ENCODE measurements around the gene GPER1.

Gene GPER1

GRCh38 chr7:1091644-1092027 is 3.7 kb downstream of the GPER1 start:
- no peak for DNase-seq

GRCh38 chr7:1092161-1092632 is 4.3 kb downstream of the GPER1 start:
- no peak for DNase-seq

- DNase-seq: no peak
Measured at GRCh38 chr7:1092806-1093501, 5.0 kb downstream of the GPER1 start.

GRCh38 chr7:1093502-1093843 is 5.6 kb downstream of the GPER1 start:
- DNase-seq: no peak

GRCh38 chr7:1093916-1094508 is 6.1 kb downstream of the GPER1 start:
- no peak for DNase-seq

- no peak for DNase-seq
Measured at GRCh38 chr7:1094870-1095269, 7.0 kb downstream of the GPER1 start.

- DNase-seq: no peak
Measured at GRCh38 chr7:1095621-1096155, 7.8 kb downstream of the GPER1 start.

GRCh38 chr7:1096156-1097119 is 8.5 kb downstream of the GPER1 start:
- no peak for DNase-seq

GRCh38 chr7:1097120-1097504 is 9.2 kb downstream of the GPER1 start:
- DNase-seq: no peak

GRCh38 chr7:1098243-1099153 is 10.6 kb downstream of the GPER1 start:
- DNase-seq: no peak

- no peak for DNase-seq
Measured at GRCh38 chr7:1099154-1099542, 11.2 kb downstream of the GPER1 start.

GRCh38 chr7:1099637-1100036 is 11.7 kb downstream of the GPER1 start:
- DNase-seq: no peak

- no peak for DNase-seq
Measured at GRCh38 chr7:1100386-1100785, 12.5 kb downstream of the GPER1 start.

- no peak for DNase-seq
Measured at GRCh38 chr7:1100834-1101562, 13.1 kb downstream of the GPER1 start.

GRCh38 chr7:1101563-1102431 is 13.9 kb downstream of the GPER1 start:
- no peak for DNase-seq

- peak; percentile 82 for DNase-seq
Measured at GRCh38 chr7:1103009-1103788, 15.3 kb downstream of the GPER1 start.

GRCh38 chr7:1103789-1104515 is 16.0 kb downstream of the GPER1 start:
- no peak for DNase-seq

GRCh38 chr7:1104516-1105179 is 16.7 kb downstream of the GPER1 start:
- DNase-seq: no peak

- DNase-seq: no peak
Measured at GRCh38 chr7:1105189-1105588, 17.3 kb downstream of the GPER1 start.

Data from MV-4-11 (cell line).